Measurements from ENCODE around the gene RPL19. TPM values are rescaled to one million over a fixed set of nuclear protein-coding genes. Genes with fewer than 3 reads are reported as not detected.

The RPL19 gene
- total RNA-seq, 1 donor: 1,210 TPM

DNA sequence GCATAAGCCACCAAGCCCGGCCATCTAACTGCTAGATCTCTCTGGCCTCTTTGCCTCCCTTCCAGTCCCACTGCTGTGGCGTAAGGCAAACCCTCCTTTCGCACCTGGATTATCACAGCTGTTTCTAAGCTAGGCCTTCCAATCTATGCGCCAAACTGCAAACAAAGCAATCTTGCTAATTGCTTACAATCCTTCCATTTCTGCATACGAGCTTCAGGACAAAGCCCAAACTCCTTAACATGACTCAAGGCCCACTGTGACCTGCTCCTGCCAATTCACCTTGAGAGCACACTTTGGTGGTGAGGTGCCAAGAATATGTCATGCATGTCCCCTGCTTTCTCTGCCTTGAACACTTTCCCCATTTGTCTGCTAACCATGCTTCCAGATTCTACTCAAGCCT, 28.1 kb upstream of the RPL19 start:
- TF ChIP-seq, protein P1, sequence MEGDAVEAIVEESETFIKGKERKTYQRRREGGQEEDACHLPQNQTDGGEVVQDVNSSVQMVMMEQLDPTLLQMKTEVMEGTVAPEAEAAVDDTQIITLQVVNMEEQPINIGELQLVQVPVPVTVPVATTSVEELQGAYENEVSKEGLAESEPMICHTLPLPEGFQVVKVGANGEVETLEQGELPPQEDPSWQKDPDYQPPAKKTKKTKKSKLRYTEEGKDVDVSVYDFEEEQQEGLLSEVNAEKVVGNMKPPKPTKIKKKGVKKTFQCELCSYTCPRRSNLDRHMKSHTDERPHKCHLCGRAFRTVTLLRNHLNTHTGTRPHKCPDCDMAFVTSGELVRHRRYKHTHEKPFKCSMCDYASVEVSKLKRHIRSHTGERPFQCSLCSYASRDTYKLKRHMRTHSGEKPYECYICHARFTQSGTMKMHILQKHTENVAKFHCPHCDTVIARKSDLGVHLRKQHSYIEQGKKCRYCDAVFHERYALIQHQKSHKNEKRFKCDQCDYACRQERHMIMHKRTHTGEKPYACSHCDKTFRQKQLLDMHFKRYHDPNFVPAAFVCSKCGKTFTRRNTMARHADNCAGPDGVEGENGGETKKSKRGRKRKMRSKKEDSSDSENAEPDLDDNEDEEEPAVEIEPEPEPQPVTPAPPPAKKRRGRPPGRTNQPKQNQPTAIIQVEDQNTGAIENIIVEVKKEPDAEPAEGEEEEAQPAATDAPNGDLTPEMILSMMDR (IDR thresholded peaks at IDR 0.05; ENCODE audit: insufficient read depth, low read depth, low read length): no peak
- no peak overlapping the region for H3K4me3 ChIP-seq (ENCODE audit: low read depth, low read length)

DNA sequence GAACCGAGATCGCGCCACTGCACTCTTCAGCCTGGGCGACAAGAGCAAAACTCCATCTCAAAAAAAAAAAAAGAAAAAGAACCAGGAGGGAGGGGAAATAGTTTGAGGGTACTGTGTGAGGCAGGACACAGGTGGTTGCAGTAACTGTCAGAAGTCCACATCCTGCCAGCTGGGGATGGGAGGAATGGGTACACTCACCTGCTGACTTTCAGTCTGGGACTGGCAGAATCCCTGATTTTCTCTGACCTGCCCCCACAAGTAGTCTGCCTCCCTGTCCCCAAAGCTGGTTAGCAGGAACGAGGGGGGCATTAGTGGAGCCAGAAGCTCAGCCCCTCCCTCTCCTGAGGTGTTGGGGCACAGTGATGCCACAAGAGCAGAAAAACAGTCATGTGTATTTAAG, 27.0 kb upstream of the RPL19 start:
- DNase-seq (ENCODE audit: low read depth): no peak
- TF ChIP-seq, protein P1 (IDR thresholded peaks at IDR 0.05; ENCODE audit: insufficient read depth, low read depth, low read length): no peak
- no peak overlapping the region for H3K4me3 ChIP-seq (ENCODE audit: low read depth, low read length)

More for the DNA sequence above, 28.1 kb upstream of the RPL19 start:
- DNase-seq (ENCODE audit: low read depth): no peak

DNA sequence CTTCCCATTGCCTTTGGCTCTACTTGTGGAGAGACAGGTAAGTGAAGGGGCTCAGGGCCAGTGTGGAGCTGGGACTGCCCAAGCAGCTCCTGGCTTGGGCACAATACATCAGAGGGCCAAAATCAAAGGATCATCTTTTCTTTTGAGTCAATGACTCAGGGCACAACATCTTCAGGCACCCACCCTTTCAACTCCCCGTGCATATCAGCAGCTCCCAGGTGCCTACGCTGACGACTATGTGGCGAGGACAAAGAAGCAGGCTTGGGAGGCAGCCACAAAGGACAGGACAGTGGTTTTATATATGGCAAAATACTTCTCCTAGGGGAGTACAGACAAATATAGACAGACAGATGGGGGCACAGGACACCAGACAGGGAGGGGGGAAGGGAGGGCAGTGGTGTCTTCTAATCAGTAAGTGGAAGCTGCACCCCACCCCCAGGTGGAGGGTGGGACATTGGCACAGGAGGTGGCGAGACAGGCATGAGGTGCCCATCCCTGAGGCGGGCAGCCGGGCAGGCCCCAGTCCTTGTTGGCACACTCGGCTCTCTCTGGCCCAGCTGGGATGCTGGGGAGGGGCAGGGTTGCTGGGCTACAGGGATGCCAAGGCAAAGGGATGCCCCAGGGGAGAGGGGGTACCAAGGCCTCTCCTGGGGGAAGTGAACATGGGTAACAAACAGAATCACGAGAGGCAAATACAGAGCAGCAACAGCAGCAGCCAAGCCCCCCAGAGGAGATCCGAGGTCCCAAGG, 26.4 kb upstream of the RPL19 start:
- no peak for DNase-seq (ENCODE audit: low read depth)
- H3K4me3 ChIP-seq (ENCODE audit: low read depth, low read length): no peak overlapping the region
- TF ChIP-seq, protein P1 (IDR thresholded peaks at IDR 0.05; ENCODE audit: insufficient read depth, low read depth, low read length): no peak

DNA sequence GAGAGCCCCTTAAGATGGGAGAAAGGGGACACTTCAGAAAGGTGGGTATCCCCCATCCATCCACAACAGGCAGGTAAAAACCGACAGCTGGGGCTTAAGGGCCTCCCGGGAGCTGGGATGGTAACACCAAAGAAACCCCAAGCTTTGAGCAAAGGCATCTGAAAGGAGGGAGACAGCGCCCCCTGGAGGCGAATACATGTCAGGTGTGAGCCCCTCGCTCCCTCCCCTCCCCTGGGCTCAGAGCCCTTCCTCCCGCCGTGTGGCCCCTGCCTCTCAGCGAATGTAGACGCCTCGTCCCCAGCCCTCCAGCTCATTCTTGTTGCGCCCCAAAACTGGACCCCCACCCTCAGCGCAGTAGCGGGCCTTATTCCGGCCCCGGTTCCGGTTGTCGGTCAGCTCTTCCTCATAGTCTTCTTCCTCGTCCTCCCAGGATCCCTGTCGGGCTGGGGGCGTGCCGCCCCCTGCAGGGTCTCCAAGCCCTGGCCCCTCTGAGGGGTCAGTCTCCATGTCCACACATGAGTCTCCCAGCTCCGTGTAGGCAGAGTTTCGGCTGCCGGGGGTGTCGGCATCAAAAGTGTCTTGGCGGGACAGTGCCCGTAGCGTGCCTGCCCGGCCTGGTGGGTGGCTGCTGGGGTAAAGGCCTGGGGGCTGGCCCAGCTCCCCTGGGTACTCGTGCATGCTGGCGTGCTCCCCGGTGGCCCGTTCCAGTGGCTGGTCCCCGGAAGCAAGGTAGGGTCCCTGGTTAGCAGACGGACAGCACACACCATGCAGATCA, 25.0 kb upstream of the RPL19 start:
- H3K4me3 ChIP-seq (ENCODE audit: low read depth, low read length): no peak overlapping the region
- DNase-seq (ENCODE audit: low read depth): peak; percentile 72
- TF ChIP-seq, protein P1 (IDR thresholded peaks at IDR 0.05; ENCODE audit: insufficient read depth, low read depth, low read length): peak; percentile 81

DNA sequence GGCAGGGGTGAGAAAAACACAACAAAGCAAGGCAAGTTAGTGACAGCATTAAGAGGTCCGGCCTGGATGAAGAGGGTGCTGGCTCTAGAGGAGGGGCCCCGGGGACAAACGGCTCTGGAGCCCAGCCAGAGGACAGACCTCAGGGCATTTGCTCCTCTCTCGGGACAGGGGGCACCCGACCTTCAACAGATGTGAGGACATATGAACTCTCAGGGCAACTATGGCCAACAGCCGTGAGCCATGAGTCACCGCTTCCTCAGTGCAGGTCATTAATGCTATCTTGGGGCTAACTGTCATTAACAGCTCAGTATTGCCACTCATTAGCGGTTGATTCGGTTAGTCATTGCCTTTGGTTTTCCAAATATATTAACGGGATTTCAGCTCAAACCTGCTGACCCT, 24.4 kb upstream of the RPL19 start:
- no peak overlapping the region for H3K4me3 ChIP-seq (ENCODE audit: low read depth, low read length)
- TF ChIP-seq, protein P1 (IDR thresholded peaks at IDR 0.05; ENCODE audit: insufficient read depth, low read depth, low read length): no peak
- DNase-seq (ENCODE audit: low read depth): no peak

- TF ChIP-seq, protein P1 (IDR thresholded peaks at IDR 0.05; ENCODE audit: insufficient read depth, low read depth, low read length): no peak
- no peak for DNase-seq (ENCODE audit: low read depth)
These were observed 22.8 kb upstream of the RPL19 start for GRCh38 chr17:39177256-39177655.

More at GRCh38 chr17:39177256-39177655, 22.8 kb upstream of the RPL19 start:
- no peak overlapping the region for H3K4me3 ChIP-seq (ENCODE audit: low read depth, low read length)
